Hematopoietic multipotent progenitor cell treated with erythropoietin and hydrocortisone succinate and interleukin-3 and kit ligand, for 15 days (in vitro differentiated cells): ENCODE data around the gene SMAD2.
"Not testable (repeated sequence)": the region's sequence is repeated elsewhere in the genome, so short reads cannot be mapped to it uniquely, and the experiment has no call there.

ENCODE experiments used
- DNase-seq: peaks from one replicate; pipeline ENCODE4 v3.0.0-alpha.2; 2015; ENCODE audit warnings: low spot score

Gene SMAD2

DNA sequence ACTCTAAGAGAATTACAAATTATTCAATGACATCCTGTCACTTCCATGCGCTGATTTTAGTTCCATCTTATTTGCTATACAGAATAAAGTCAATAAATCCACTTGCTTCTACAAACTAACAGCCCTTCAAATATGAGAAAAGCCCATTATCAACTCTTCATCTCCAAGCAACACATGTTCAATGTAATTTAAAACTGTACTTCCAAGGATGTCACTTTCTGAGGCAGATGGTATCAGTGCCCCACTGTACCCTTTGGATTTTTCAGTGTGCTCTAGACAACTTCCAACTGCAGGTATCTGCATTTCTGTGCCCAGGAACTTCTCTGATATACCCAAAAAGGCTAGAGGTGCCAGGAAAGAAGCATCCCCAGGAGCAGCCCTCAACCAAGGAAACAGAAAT lies 87.6 kb downstream of the SMAD2 start:
- no peak for DNase-seq

DNA sequence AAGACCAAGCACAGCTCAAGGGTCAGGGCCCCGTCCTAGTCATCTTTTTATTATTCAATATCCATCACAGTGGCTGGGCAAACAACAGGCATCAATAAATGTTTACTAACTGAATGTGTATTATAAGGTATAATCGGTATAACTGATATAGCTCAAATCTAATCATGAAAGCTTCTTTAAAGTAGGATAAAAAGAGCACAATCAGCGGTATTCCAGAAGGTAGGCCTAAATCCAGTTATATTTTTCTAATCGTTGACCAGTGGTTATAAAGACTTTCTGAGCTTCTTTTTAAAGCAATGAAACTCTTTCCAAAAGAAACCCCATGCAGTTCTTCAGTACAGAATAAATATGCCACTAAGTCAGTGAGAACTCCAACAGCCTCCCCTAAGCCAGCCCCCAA lies 92.1 kb downstream of the SMAD2 start:
- DNase-seq = no peak

DNA sequence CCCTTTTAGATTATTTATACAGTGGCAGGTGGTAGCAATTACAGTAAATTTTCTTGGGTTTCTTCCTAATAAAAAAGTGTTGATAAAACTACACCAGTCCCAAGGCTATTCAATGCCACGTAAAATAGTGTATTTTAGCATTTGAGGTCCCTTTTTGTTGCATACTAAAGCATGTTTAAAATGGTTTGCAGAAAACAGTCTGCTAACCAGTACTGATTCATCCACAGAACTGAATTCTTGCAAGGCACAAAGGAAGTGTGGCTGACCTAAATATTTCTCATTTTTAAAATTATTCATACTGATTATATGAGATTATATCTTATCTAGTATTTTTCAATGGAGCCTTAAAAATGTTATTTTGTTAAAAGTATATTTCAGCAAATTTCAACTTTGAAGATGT lies 98.1 kb downstream of the SMAD2 start:
- no peak for DNase-seq

DNA sequence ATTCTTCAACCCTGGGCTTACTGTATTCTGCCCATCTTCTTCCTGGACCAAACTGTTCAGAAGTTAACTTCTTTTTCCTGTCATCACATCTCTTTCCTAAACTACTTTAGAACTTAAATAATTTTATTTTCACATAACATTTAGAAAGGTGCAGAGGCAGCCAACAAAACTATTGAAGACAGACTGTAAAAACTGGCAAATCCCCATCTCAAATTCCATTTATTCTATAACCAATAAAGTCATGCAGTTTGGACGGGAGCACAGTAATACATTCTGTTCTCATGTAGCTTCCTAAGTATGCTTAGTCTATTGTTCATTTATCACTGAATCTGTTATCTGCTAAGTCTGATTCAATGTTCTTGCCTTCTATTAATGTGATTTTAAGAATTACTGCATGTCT lies 99.1 kb downstream of the SMAD2 start:
- DNase-seq = no peak

DNA sequence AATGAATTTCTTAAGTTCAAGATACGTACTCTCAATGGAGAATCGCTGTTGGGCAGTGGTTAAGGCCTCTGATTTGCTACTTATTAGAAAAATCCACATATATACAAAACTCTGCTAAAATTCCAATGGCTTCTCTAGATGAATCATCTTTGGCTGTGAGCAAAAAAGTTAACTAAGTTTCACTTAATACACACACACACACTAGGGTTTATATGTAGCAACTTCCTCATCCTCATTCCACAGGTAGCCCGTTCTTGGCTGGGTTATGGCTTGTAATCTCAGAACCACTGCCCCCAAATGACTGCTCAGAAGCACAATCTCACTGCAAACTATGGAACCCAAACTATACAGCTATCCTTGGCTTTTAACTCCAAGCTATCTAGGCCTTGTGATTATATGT lies 99.7 kb downstream of the SMAD2 start:
- no peak for DNase-seq

DNA sequence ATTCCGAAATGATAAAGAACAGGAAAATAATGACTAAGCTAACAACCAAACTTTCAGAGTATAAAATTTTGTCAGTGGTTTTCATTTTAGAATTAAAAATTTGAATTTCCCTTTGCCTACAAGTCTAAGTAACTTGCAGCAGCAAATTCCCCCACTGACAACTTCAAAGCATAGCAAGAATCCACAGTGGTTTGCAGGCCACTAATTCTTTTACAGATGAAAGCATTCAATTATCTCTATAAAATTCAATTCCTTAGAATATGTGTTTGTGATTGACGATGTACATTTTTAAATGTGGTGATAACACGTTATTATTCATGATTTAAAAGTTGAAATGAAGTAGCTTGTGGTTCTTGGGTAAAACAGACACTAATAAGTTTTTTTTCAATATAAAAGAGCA lies 100.6 kb downstream of the SMAD2 start:
- DNase-seq = no peak

DNA sequence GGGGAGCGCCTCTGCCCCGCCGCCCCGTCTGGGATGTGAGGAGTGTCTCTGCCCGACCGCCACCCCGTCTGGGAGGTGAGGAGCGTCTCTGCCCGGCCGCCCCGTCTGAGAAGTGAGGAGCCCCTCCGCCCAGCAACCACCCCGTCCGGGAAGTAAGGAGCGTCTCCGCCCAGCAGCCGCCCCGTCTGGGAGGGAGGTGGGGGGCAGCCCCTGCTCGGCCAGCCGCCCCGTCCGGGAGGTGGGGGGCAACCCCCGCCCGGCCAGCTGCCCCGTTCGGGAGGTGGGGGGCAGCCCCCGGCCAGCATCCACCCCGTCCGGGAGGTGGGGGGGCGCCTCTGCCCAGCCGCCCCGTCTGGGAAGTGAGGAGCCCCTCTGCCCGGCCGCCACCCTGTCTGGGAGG lies 102.4 kb downstream of the SMAD2 start:
- DNase-seq = not testable (repeated sequence)

DNA sequence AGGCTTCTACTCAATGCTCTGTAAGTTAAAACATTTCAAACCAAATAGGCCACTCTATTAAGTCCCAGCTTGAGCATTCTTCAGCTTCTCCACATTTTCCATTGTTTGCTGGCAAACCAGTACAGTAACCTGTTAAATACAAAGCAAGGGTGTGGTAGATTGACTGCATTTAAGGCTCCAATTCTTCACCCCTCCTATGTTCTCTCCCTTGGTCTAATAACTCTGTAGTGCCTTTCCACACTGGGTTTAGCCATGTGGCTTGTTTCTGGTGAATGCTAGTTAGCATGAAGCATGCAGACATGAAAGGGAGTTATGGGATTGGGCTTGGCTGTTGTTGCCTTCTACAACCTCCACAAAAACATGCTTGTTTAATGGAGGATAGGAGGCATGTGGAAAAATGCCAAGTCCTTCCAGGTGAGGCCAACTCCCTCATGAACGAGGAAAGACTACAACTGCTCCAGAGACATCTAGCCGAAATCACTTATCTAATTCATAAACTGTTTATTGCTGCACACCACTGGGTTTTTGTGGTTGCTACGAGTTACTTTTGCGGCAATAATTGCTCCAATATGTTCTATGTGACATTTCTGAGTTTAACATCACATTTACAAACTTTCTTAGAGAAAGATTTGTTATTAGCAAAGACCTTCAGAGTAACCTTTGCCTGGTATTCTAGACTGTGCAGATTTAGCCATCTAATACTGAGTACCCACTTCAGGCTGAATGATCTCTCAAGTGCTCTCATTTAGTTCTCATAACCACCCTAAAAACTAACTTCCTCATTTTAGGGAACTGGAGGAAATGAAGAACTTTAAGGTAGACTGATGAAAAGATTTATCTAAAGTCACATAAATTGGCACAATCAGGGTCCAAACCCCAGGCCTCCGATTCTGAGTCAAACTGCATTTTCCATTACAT lies 104.0 kb downstream of the SMAD2 start:
- DNase-seq = no peak

DNA sequence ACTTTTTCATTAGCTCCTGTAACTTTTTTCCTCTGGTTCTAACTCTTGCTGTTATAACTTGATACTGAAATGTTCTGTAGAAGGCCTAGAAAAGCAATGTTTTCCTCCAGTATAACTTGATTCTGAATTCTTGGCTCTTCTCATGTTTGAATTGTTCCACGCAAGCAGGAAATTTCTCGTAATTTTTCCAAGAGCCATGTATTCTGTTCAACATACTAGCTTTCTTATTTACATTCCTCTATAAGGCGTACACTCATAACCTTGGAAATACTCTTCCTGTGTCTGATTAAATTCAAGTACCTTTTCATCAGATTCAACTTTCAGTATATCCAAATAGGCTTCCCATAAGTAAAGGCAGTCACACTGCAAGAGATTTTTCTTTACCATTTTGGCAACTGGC lies 109.1 kb downstream of the SMAD2 start:
- no peak for DNase-seq

DNA sequence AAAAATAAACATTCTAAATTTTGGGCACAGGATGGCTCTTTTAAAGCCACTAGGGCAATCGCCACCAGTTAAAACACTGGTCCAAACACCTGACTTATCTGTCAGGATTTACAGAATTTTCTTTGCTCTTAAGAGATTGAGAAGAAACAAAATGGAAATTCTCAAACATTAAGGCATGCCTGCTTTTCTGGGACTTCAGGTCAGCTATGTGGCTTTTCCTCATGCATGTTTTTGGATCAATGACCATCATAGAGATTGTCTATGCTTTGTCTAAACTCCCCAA lies 112.7 kb downstream of the SMAD2 start:
- no peak for DNase-seq

DNA sequence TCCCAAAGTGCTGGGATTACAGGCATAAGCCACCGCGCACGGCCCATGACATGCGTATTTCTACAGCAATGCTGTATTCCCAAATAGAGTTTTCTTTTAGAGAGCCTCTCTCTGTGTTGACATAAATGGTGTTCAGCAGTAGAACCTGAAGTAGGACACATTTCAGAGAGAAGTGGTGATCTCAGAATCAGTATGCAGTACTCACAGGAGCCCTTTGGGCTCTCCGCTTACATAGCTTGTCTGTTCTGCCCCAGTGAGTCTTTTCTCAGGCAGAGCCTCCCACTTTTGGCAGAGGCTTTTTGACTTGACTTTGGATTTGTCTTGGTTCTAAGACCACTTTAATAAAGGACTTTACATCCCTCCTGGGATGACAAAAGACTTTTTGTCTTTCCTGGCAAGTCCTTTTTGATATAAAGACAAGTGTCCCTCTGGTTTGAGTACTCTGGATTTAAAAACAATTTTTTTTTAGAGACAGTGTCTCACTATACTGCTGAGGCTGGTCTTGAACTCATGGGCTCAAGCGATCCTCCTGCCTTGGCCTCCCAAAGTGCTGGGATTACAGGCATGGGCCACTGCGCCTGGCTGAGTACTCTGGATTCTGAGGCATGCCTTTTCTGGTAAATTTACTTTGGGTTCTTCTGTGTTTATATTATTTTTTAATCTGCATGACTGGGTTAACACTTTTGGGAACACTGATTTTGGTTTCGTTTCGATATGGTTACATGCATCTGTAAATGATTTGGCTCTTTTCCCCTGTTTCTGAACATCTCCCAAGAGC lies 113.3 kb downstream of the SMAD2 start:
- no peak for DNase-seq

DNA sequence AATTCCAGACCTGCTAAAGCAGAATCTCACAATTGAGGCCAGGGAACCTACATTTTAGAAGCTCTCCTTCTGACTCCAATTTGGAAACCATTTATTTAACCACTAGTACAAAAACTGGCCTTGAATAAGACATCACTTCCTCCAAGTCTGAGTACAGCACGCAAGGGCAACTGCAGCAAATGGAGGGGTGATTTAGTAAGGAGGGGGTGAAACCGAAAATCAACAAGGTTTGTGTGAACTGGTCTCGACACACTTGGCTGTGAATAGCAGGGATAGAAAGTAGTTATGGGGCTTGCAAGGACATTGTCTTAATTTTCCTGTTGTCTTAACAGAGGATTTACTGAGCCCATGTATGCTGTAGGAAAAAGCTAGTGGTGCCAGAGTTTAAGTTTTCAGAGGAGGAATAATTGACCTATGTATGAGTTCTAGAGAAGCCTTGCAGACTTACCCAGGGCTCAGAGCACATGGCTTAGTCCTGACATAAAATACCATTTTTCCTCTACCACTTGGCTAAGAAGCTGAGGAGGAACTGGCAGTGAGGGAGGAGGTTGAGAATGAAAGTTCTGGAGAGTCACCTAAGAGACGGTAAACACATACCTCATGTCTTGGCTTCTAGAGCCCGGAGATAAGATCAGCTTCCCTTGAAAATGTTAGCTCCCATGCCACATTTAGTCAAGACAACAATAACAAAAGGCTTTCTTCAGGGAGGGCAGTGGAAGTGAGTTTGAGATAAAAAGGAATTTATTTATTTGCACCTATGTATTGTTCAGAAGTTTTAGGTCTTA lies 114.8 kb downstream of the SMAD2 start:
- DNase-seq = no peak

DNA sequence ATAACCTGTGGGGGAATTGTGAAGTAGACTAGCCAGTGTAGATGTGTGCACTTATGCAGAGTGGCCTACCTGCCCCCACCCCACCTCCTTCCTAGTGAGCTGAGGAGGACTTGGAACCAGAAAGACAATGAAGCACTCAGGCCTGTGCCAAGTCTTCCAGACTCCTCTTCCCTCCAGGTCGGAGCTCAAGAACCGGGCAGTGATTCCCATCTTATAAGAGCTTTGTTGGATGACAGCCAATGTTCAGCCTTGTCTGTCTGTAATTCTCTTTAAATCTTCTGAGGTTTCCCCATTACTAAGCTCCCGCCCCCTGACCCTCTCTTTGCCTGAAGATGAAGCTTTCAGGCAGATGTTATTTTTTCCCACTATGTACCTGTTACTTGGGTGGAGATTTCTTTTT lies 121.0 kb downstream of the SMAD2 start:
- no peak for DNase-seq

DNA sequence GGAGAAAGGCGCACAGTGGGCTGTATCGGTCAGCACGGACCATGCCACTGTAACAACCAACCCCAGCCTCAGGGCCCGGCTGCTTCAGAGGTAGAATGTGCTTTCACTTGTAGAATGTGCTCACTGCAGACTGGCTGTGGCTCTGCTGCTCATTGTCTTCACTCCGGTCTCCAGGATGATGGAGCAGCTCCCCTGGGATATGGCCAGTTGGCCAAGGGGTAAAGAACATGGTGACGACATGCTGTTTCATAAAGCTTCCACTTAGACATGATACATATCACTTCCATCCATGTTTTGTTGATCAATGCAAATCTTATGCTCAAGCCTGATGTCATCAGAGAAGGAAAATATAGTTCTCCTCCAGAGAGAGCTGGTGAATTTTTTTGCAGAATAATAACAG lies 127.7 kb downstream of the SMAD2 start:
- DNase-seq = no peak

DNA sequence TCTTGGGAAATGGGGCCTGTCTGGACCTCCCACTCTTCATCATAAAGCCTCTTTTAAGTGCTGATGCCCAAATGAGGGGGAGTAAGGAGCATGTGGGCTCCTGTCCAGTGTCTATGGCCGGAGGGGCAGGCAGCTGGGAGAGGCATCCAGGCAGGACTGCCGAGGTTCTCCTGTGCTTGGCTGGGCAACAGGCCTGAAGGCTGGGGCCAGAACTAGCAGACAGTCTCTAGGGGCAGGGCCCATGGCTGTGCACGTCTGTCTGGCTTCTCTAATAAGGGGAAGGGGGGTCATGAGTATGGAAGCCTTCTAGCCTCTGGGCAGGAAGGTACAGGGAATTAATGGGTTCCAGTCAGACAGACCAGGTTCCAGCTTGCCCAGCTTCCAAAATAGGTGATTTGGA lies 128.6 kb downstream of the SMAD2 start:
- no peak for DNase-seq

DNA sequence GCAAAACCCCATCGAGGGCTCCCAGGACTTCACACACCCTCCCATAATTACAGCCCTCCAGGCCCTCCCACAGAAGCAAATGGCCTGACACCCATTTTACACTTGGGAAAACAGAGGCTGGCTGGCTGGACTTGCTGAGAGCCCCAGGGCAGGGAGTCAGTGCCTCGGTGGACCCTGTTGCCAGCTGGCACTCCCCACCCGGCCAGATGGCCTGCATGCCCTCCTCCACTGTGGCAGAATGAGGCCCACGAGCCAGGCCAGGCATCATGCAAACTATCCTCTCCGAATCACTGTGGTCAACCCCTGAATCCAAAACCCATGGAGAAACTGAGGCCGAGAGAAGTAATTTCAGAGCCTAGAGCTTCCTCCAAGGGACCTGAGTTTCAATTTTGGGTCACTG lies 129.7 kb downstream of the SMAD2 start:
- DNase-seq = no peak

DNA sequence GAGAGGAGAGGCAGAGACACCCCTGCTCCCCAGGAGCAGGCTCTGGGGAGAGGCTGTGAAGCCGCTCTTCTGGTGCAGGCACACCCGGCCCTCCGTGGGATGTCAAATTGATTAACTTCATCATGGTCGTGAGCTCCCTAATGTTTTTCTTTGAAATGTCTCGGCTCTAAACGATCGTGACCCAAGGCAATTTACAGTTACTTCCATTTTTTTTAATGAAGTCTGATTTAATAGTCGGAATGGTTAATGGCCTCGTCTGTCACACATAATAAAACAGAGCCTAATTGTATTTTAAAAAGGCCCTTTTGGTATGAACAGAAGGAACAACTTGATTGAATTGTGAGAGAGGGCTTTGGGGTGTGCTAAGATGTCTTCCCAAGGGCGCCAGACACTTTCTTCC lies 130.2 kb downstream of the SMAD2 start:
- no peak for DNase-seq

DNA sequence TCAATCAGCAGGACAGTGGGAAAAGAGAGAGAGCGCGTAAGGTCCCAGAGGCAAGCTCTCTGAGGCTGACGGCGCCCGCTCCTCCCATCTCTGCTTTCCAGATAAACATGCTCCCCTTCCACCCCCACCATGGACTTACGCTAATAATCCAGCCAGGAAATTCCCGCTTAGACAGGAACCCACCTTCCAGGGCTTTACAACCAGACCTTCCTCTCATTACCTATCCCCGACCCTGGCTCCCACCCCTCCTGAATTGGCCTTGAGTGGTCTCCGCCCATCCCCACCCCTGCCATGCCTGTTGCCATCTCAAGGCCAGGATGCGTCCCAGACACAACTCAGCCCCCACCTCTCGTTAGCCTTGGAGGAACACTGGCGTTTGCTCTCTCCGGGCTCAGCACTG lies 131.1 kb downstream of the SMAD2 start:
- DNase-seq = no peak

DNA sequence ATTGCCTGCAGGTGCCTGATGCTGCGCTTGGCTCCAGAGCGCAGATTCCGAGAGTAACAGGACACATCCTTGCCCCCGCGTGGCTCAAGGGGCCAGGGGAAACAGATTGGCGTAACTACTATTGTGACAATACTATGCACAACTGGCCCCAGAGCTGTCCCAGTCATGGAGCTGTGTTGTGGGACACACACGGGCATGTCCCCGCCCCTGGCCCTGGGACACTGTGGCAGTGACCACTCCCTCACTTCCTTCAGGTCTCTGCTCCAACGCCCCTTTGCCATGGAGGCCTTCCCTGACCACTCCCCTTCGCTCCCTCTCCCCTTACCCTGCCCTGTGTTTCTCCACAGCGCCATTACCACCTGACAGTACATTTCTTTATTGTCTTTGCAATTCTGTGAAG lies 132.1 kb downstream of the SMAD2 start:
- no peak for DNase-seq

DNA sequence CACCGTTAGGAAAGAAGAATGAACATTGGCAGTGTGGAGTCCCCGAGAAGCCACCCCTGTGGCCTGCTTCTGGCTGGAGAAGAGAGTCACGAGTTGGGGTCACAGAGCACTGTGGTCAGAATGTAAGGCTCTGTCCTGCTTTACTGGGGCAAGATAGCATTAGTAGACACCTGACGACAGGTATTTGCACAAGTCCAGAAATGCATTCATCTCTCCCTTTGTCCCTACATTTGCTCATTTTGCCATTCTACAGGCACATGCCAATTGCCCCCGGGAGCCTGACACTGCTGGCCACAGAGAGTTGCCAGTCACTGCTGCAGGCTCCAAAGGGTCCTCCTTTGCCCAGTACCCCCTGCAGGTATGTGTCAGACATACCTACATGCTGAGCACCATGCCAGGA lies 133.3 kb downstream of the SMAD2 start:
- DNase-seq = no peak

DNA sequence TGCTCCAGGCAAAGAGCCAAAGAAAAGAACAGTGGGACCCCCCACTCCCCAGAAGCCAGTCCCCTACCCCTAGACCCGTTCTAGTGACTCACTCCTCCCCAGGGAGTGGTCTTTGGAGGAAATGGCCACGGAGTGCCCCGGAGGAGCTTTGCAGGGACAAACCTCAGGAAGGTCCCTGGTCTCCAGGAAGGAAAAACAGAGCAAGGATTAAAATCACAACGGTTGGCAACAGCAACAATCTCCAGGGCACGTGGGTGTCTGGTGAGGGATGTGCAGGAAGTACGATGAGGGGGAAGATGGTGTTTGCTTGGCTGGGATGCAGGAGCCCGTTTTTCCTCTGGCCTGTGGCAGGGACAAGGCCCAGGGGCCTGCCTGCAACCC lies 135.0 kb downstream of the SMAD2 start:
- no peak for DNase-seq

DNA sequence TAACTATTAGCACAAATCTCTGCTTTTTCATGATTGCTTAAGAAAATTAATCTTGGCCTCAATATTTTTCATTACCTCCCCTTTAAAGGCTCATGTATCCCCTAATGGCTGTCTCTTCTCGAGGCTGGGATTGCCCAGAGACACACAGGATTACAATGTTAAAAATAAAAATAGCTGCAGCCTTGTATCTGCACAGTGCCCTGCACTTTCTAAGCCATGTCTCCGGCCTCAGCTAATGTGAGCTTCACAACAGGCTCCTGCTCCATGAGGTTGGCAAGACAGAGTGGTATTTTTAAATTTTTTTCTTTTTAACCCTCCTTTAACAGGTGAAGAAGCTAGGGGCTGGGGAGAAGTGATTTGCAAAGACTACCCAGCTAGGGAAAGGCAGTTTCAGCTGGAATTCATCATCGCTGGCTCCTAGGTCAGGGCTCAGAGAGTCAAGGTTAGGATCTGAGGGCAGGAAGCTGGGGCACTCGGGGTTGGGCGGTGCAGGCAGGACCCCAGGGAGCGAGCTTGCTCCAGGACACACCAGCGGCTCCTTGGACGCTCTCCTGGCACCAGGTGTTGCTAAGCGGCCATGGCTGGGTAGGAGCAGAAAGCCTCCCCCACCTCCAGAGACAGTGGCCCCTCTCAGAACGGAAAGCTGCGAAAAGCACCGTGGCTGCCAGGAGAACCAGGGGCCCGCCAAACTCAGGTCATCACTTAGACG lies 135.6 kb downstream of the SMAD2 start:
- DNase-seq = no peak
